GM23248 (cell line): ENCODE results near the gene BUB1B. TPM values are rescaled to one million over a fixed set of nuclear protein-coding genes. Genes with fewer than 3 reads are reported as not detected.
"Not testable (repeated sequence)": the region's sequence is repeated elsewhere in the genome, so short reads cannot be mapped to it uniquely, and the experiment has no call there.

Experiments
- DNase-seq: peaks from one replicate; pipeline ENCODE4 v3.0.0-alpha.2; 2015
- H2AFZ ChIP-seq: fragments of 200-600 bp; sonication (generic); 2 replicates; pipeline ENCODE4 v1.6.1; 2016; ENCODE audit warnings: antibody characterized with exemption
- H3F3A ChIP-seq: fragments of 200-600 bp; sonication (generic); 2 replicates; pipeline ENCODE4 v1.6.1; 2016; ENCODE audit warnings: mild to moderate bottlenecking, antibody characterized with exemption, mixed run types; ENCODE audit not compliant: insufficient read depth
- H3K27ac ChIP-seq: fragments of 200-600 bp; sonication (generic); 2 replicates; pipeline ENCODE4 v1.5.1; 2016; ENCODE audit warnings: mild to moderate bottlenecking
- H3K27me3 ChIP-seq: fragments of 200-600 bp; sonication (generic); replicated peaks from 2 replicates; pipeline ENCODE4 v1.6.1; 2016; ENCODE audit warnings: mild to moderate bottlenecking; ENCODE audit not compliant: insufficient read depth
- H3K36me3 ChIP-seq: fragments of 200-600 bp; sonication (generic); 2 replicates; pipeline ENCODE4 v1.6.1; 2016; ENCODE audit warnings: low read depth, mild to moderate bottlenecking
- H3K4me1 ChIP-seq: fragments of 200-600 bp; sonication (generic); 2 replicates; pipeline ENCODE4 v1.6.1; 2016; ENCODE audit warnings: mild to moderate bottlenecking; ENCODE audit not compliant: insufficient read depth
- H3K4me2 ChIP-seq: fragments of 200-600 bp; sonication (generic); one replicate; pipeline ENCODE4 v1.6.1; 2016; ENCODE audit warnings: mild to moderate bottlenecking; ENCODE audit not compliant: unreplicated experiment
- H3K4me3 ChIP-seq: fragments of 200-600 bp; sonication (generic); 2 replicates; pipeline ENCODE4 v1.5.1; 2016; ENCODE audit warnings: mild to moderate bottlenecking
- H3K79me2 ChIP-seq: fragments of 200-600 bp; sonication (generic); 2 replicates; pipeline ENCODE4 v1.6.1; 2016; ENCODE audit warnings: mild to moderate bottlenecking; ENCODE audit not compliant: insufficient read depth
- H3K9ac ChIP-seq: fragments of 200-600 bp; sonication (generic); 2 replicates; pipeline ENCODE4 v1.6.1; 2016; ENCODE audit warnings: mild to moderate bottlenecking
- H3K9me2 ChIP-seq: fragments of 200-600 bp; sonication (generic); 2 replicates; pipeline ENCODE4 v1.6.1; 2016; ENCODE audit warnings: mixed run types, mild to moderate bottlenecking, moderate library complexity; ENCODE audit not compliant: insufficient read depth
- H3K9me3 ChIP-seq: fragments of 200-600 bp; sonication (generic); one replicate; pipeline ENCODE4 v1.6.1; 2017; ENCODE audit warnings: low read depth
- H4K20me1 ChIP-seq: fragments of 200-600 bp; sonication (generic); 2 replicates; pipeline ENCODE4 v1.6.0; 2016; ENCODE audit not compliant: insufficient read depth
- EZH2 ChIP-seq: fragments of 200-600 bp; sonication (generic); IDR thresholded peaks from 2 replicates; pipeline ENCODE4 v1.6.1; 2018; ENCODE audit warnings: antibody characterized with exemption, mild to moderate bottlenecking; ENCODE audit not compliant: insufficient read depth, poor library complexity, severe bottlenecking
- EZH2phosphoT487 ChIP-seq: fragments of 200-600 bp; sonication (generic); IDR thresholded peaks from 2 replicates; pipeline ENCODE4 v1.6.1; 2018; ENCODE audit warnings: antibody characterized with exemption, moderate library complexity, mild to moderate bottlenecking, low read depth; ENCODE audit not compliant: insufficient read depth
- WGBS, 2 experiments: methylation state at CpG; one replicate each; pipeline ENCODE4 v1.1.6; 2015 to 2017; ENCODE audit warnings: low lambda C conversion rate in 2 of 2, low coverage in 1 of 2; ENCODE audit errors: missing lambda C conversion rate in 2 of 2; 5-methylcytosine and 5-hydroxymethylcytosine counted together
- in situ Hi-C: fragments of 300-500 bp; cut with MboI; formaldehyde crosslinking; loops from 2 replicates; pipeline ENCODE4 v1.15.0; 2020
- polyA plus RNA-seq: library from polyadenylated mRNA; unstranded; fragments of >200 nt; fragmentation: Nextera tagmentation; extraction: Ambion mirVana; gene quantifications from 2 replicates; pipeline ENCODE4 v1.2.1, GENCODE V29; 2016
- total RNA-seq: library from RNA; depleted of rRNA; stranded (reverse); fragments of >200 nt; shearing (Covaris generic); gene quantifications from 2 replicates; pipeline ENCODE4 v1.2.3, GENCODE V29; 2014

Gene BUB1B
- total and polyA plus RNA-seq, 2 experiments from 2014 or later, result 9.4 to 10.2 TPM

GRCh38 chr15:40137303-40138200, 23.3 kb upstream of the BUB1B start:
- 81% methylated on average over 11 of the region's 11 CpGs for WGBS, 2 experiments
- no peaks in the 10 kb centered on the region for H3F3A ChIP-seq
- DNase-seq, result no peak
- H3K9ac ChIP-seq, result no peak overlapping the region
- H3K27ac ChIP-seq, result no peak overlapping the region
- no peak overlapping the region for H3K4me3 ChIP-seq
- H4K20me1 ChIP-seq, result no peaks in the 10 kb centered on the region
- H3K4me1 ChIP-seq, result no peaks in the 10 kb centered on the region
- no peak for TF ChIP-seq EZH2
- no peak for TF ChIP-seq EZH2phosphoT487
- in situ Hi-C loops, result no loop called here
- no peaks in the 10 kb centered on the region for H3K79me2 ChIP-seq
- no peaks in the 10 kb centered on the region for H3K9me2 ChIP-seq
- H3K27me3 ChIP-seq, result no peaks in the 10 kb centered on the region
- no peaks in the 10 kb centered on the region for H3K9me3 ChIP-seq
- no peak overlapping the region for H2AFZ ChIP-seq
- H3K36me3 ChIP-seq, result no peaks in the 10 kb centered on the region
- H3K4me2 ChIP-seq, result no peak overlapping the region

DNA sequence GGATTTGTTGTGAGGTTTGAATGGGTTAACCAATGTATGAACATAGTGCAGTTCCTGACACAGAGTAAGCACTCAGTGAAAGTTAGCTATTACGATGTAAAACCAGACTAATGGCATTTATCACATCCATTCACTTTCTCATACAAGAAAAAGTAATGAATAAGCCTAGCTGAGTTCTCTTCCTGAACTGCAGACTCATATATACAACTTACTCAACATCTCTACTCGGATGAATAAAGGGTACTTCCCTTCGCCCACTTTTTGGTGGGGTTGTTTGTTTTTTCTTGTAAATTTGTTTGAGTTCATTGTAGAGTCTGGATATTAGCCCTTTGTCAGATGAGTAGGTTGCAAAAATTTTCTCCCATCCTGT, 22.7 kb upstream of the BUB1B start:
- H3K27me3 ChIP-seq, H3K36me3 ChIP-seq, H3K27ac ChIP-seq, H3K9ac ChIP-seq, H3K9me2 ChIP-seq, DNase-seq, H3K79me2 ChIP-seq, H3K4me2 ChIP-seq, H3F3A ChIP-seq, H2AFZ ChIP-seq, in situ Hi-C loops, H3K4me1 ChIP-seq, H3K9me3 ChIP-seq, H4K20me1 ChIP-seq, H3K4me3 ChIP-seq: not testable (repeated sequence)
- WGBS, 2 experiments, result 43 to 50% methylated on average over 3 of the region's 3 CpGs

GRCh38 chr15:40142428-40142827, 18.4 kb upstream of the BUB1B start:
- Histone ChIP-seq H3K27ac (no peak overlapping the region), H3K9ac (no peak overlapping the region), H3K4me2 (no peak overlapping the region), H3K79me2 (no peaks in the 10 kb centered on the region), H3F3A (no peaks in the 10 kb centered on the region), H3K4me1 (0 out of 2 replicates have a peak, but pooled peaks cover 4% of the 10 kb centered on the region), H3K9me3 (no peaks in the 10 kb centered on the region), H3K36me3 (no peaks in the 10 kb centered on the region), H3K4me3 (no peak overlapping the region), H2AFZ (no peak overlapping the region), H4K20me1 (no peaks in the 10 kb centered on the region), H3K27me3 (no peaks in the 10 kb centered on the region), H3K9me2 (no peaks in the 10 kb centered on the region)
- no peak for TF ChIP-seq EZH2phosphoT487
- no peak for TF ChIP-seq EZH2
- no peak for DNase-seq
- in situ Hi-C loops, result no loop called here
- WGBS, 2 experiments, result 69% methylated on average over 5 of the region's 5 CpGs

GRCh38 chr15:40146037-40146436, 14.8 kb upstream of the BUB1B start:
- H3K79me2 ChIP-seq, result no peaks in the 10 kb centered on the region
- no peak overlapping the region for H3K4me3 ChIP-seq
- no peaks in the 10 kb centered on the region for H4K20me1 ChIP-seq
- H3K27me3 ChIP-seq, result no peaks in the 10 kb centered on the region
- H3K4me1 ChIP-seq, result 0 out of 2 replicates have a peak, but pooled peaks cover 4% of the 10 kb centered on the region
- WGBS, 2 experiments, result 63 to 67% methylated on average over 4 of the region's 4 CpGs
- H3K9me3 ChIP-seq, result no peaks in the 10 kb centered on the region
- TF ChIP-seq EZH2phosphoT487 (no peak), EZH2 (no peak)
- no peak overlapping the region for H3K27ac ChIP-seq
- no peak overlapping the region for H2AFZ ChIP-seq
- H3F3A ChIP-seq, result no peaks in the 10 kb centered on the region
- H3K9ac ChIP-seq, result no peak overlapping the region
- H3K9me2 ChIP-seq, result no peaks in the 10 kb centered on the region
- peak overlapping the region; percentile 25 for H3K4me2 ChIP-seq
- DNase-seq, result peak; percentile 65
- in situ Hi-C loops, result no loop called here
- H3K36me3 ChIP-seq, result no peaks in the 10 kb centered on the region

GRCh38 chr15:40149339-40149738, 11.5 kb upstream of the BUB1B start:
- no peaks in the 10 kb centered on the region for H3K79me2 ChIP-seq
- no peaks in the 10 kb centered on the region for H3F3A ChIP-seq
- TF ChIP-seq EZH2phosphoT487 (no peak), EZH2 (no peak)
- no peak overlapping the region for H3K4me2 ChIP-seq
- DNase-seq, result no peak
- H3K27ac ChIP-seq, result no peak overlapping the region
- H2AFZ ChIP-seq, result no peak overlapping the region
- no peaks in the 10 kb centered on the region for H3K27me3 ChIP-seq
- 0 out of 2 replicates have a peak, but pooled peaks cover 4% of the 10 kb centered on the region for H3K4me1 ChIP-seq
- no peaks in the 10 kb centered on the region for H3K36me3 ChIP-seq
- in situ Hi-C loops, result no loop called here
- no peaks in the 10 kb centered on the region for H4K20me1 ChIP-seq
- H3K9ac ChIP-seq, result no peak overlapping the region
- H3K9me2 ChIP-seq, result no peaks in the 10 kb centered on the region
- H3K4me3 ChIP-seq, result no peak overlapping the region
- 83 to 87% methylated on average over 4 of the region's 4 CpGs for WGBS, 2 experiments
- H3K9me3 ChIP-seq, result no peaks in the 10 kb centered on the region
